Activated CD8-positive, alpha-beta memory T cell treated with anti-CD3 and anti-CD28 coated beads, Interleukin-2, amount 50 U/mL, for 24 hours (primary cell): ENCODE data around the gene GNG4.
"Not testable (repeated sequence)": the region's sequence is repeated elsewhere in the genome, so short reads cannot be mapped to it uniquely, and the experiment has no call there.

Experiments used
- DNase-seq: peaks from one replicate; pipeline ENCODE4 v3.0.0-alpha.2; 2020; ENCODE audit errors: extremely low read depth

GNG4 gene

DNA sequence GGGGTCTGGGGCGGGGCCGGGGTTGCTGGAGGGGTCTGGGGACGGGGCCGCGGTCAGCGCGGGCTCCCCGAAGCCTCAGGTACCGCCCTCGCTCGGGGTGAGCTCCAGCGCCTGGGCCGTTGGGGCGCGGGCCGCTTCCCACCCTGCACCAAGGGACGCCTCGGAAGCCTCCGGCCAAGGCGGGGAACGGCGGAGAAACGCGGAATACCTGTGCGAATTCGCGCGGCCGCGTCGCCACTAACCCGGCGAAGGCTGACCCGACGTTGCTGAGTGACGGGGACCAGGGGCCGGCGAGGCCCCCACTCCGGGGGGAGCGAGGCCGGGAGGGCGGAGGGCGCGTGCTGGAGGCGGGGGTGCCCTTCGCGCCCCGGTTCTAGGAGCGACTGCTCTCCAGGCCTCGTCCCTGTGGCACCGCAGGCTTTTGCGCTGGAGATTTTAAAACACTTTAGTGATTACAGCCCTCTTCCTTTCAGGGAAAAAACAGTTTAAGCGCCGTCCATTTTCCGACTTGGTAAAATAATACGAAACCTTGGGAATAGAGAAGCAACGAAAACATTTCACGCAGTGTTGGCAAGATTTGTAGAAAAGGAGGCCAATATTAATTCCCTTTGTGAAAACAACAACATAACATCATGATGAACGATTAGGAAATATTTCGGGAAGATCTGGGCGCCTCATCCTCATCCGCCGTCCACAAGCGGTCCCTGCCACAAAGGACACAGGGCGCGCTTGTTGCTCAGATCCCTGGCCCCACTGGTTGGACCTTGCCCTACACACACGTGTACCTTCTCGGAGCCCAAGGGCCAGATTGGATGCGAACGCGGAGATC is 971 bp upstream of the GNG4 start:
- no peak for DNase-seq

DNA sequence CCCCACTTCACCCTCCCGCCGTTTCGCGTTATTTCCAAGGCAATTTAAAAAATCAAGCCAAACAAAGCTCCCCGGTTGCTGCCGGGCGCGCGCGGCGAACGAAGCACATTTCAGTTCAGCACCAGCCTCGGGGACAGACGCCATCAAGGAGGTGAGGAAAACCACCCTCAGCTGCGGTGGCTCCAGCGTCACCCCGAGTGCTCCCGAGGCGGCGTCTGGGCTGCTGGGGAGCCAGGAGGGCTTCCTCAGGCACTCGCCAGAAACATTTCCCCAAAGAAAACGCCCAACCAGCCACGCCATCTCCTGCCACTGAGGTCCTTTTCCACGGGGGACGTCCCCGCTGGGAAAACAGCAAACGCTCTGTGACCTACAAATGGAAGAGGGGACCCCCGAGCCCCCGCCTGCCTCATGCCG is 623 bp downstream of the GNG4 start:
- DNase-seq = no peak

DNA sequence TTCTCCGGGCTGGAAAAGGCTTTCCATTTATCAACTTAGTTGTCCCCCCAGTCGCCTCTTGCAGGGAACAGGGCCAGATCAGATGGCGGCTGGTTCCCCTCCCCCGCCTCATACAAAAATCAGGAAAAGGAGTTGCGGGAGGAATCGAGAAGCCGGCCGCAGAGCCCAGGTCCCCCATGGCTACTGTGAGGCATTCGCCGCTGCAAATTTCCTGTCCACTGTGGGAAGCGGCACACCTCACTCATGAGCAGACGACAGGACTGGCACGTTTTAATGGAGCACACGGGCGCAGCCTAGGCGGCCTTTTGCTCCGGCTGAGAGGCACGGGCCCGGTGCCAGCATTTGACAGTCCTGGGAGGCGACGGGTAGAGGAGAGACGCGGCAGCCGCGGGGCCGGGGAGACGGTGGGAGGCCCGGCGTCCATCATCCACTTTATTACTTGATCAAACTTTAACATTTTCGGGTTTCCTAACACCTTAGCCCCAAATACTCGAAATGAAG is 1.1 kb downstream of the GNG4 start:
- no peak for DNase-seq

DNA sequence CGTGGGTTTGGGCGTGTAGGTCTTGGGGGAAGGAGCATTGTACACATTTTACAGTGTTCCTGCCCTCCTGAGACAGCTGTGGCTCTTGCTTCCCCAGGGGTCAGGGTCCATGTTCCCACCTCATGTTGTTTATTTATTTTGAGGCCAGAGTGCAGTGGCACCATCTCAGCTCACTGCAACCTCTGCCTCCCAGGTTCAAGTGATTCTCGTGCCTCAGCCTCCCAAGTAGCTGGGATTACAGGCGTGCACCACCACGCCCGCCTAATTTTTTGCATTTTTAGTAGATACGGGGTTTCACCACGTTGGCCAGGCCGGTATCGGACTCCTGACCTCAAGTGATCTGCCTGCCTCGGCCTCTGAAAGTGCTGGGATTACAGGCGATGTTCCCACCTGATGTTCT is 2.0 kb downstream of the GNG4 start:
- DNase-seq = not testable (repeated sequence)

DNA sequence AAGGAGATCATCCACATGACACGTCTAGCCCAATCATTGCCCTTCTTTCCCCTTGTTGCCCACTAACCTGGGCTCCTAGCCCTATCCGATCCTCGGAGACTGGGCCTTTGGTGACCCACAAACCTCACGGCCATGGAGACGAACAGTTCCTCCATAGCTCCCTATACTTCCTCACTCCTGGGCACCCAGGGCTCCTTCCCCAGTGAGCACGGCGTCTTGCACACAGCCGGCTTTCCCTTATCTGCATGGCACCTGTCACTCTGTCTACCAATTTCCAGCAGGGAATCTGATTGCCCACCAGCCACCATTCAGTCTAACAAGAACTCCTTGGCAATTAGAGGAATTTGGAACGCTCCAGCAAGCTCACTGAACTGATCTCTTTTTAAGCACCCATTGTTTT is 3.1 kb downstream of the GNG4 start:
- no peak for DNase-seq

DNA sequence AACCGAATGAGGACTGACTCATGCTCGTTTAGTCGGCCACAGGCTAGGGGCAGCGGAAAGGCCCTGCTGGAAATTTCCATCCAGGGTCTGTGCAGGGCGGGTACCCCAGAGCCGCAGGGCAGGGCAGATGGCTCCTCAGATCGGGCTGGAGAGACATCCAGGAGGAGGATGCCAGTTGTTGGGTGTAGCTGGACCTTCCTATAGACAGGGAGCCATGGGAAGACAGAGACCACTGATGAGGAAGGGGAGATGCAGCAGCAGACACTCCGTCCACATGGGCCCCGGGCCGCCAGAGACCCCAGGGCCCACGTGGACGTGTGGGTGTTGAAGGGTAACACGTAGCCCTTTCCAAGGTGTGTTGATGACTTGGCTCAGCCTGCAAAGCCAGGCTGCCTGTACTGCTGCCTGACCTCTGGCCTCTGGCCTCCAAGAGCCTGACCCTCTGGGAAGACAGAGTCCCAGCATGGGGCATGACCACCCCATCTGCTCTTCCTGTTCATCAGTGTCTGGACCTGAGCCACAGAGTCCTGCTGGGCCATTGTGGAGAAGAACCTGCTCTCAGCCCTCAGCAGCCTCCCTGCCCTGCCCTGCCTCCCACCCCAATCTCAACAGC is 4.8 kb downstream of the GNG4 start:
- DNase-seq = no peak

DNA sequence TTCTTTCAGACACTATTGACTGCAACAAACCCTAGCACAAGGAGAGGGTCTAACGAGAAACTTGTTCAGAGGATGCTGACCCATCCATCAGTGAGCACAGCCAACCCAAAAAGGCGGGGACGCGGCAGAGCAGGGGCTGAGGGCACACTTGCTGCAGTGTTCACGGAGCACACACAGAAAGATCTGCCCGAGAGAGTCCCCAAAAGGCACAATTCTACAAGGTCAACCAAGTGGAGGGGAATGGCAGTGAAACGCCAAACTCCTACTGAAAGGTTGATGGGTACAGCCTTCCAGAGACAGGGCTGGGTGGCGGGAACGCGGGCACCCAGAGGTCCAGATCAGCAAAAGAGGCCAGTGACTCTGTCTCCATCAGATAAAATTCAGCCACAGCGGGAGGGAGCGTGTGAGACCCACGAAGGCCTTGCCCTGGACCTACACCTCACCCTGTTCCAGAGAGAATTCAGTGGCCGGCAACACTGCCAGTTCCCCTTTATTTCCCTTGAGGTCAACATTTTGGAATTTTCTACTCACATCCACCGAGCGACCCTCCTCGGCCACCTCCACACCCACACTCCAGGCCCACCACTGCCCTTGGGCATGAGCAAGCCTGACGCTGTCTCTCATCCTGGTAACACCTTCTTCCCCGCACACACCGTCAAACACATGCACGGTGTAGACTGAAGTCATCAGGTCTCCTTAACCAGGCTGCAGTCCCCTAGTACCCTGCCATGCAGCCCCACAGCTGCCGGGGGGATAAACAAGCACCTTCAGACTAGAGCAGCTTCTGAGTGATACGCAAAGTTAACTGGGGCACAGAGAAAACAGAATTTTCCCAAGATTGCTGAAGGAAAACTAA is 5.5 kb downstream of the GNG4 start:
- no peak for DNase-seq

DNA sequence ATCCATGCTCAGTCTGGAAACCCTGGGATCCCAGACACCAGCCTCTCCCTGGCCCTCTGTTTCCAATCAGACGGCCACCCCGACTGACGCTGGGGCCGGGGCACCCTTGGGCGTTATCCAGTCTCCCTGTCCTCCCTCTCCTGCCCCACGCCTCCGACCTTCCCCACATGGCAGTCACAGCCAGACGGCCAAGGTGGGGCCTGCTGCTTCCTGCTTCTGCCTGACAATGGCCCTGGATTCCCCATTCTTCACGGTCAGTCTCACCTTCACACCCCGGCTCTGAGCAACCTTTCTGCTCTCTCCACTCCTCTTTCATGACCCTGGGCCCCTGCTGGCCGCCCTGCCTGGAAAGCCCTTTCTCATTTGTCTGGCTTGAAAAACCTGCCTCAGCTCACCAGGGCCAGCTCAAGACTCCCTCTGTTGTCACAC is 6.6 kb downstream of the GNG4 start:
- DNase-seq = no peak

DNA sequence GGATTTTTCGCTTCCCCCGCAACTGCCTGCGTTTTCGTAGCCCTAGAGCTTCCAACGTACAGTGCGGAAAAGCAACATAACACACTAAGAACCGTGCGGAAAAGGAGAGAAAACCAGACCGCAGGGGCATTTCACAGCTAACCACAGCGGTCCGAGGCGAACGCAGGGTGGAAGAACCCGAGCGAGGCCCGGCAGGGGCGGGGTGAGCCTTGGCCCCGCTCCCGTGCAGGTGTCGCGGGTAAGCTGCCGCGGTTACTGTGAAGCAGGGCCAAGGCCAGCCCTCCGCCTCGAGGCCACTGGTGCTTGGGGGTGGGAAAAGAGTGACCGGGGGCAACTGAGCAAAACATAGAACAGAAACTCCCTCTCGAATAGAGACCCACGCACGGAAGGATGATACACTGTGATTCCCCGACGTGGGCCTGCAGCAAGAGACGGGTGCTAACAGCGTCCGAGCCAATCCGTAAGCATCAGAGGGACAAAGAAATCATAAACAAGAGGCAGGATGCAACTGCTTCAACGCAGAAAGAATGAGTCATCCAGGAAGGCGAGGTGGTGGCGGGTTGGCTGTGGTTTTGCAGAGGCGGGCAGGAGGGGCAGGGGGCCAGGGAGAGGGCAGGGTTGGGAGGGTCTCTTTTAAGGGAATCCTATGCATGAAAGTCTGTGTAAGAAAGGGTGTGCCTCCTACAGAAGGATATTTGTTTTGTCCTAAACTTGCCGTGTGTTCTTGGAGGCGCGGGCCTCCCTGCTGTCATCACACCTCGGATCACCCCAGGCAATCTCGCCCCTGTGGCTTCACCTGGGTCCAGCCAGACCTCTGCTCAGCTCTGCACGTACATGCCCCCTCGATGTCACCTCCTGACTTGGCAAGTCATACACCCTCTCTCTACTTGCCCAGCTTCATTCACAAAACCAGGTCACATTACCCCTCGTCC is 7.3 kb downstream of the GNG4 start:
- peak; percentile 26 for DNase-seq

DNA sequence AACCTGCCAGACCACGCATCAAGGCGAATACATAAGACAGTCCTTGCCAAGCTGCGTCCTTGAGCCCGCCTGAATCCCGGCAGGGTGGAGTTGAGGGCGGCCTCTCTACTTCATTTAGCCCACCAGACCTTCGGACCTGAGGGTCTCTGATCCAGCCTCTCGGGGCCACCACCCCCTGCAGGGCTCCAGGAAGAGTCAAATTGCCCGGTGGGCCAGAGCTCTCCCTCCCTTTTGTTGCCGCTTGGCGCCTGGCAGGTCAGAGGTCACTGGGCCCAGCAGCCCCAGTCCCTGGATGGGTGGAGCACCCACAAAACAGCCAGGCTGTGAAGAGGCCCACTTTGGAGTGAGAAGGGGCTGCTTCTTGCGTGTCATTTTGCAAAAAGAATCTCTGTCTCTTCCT is 9.0 kb downstream of the GNG4 start:
- no peak for DNase-seq

DNA sequence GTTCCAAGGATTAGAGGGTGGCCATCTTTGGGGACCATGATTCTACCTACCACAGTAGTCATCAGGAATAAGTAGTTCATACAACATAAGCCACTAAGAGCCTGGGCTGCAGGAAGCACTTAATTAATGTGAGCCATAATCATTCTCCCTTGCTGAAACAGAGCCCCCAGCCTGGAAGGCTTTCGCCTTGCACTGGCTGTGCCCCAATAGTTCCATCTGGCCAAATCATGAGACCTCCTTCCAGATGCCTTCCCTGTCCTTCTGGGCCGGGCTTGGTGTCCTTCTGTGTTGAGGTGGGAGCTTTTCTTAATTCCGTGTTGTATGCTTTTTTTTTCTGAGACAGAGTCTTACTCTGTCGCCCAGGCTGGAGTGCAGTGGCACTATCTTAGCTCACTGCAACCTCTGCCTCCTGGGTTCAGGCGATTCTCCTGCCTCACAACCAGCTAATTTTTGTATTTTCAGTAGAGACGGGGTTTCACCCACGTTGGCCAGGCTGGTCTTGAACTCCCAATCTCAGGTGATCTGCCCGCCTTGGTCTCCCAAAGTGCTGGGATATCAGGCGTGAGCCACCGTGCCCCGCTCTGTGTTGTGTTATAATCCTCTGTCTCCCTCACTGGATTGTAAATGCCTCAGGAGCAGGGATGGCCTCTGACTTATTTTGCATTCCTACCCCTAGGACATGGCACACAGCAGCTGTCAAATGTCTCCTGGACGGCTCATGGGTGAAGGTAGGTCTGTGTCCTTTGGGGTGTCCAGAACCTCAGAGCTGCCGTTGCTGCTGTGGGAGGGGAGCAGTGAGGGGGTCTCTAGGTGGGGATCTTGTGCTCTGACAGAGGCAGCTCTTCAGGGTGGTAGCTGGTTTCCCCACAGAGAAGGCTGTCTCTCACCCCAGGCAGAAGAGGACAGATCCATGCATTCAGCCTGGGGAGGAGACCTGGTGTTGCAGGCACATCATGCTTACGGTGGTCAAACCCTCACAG is 10.1 kb downstream of the GNG4 start:
- DNase-seq = no peak

DNA sequence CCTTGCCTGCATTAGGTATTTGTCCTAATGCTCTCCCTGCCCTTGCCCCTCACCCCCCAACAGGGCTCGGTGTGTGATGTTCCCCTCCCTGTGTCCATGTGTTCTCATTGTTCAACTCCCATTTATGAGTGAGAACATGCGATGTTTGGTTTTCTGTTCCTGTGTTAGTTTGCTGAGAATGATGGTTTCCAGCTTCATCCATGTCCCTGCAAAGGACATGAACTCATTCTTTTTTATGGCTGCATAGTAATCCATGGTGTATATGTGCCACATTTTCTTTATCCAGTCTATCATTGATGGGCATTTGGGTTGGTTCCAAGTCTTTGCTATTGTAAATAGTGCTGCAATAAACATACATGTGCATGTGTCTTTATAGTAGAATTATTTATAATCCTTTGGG is 11.0 kb downstream of the GNG4 start:
- DNase-seq = not testable (repeated sequence)

DNA sequence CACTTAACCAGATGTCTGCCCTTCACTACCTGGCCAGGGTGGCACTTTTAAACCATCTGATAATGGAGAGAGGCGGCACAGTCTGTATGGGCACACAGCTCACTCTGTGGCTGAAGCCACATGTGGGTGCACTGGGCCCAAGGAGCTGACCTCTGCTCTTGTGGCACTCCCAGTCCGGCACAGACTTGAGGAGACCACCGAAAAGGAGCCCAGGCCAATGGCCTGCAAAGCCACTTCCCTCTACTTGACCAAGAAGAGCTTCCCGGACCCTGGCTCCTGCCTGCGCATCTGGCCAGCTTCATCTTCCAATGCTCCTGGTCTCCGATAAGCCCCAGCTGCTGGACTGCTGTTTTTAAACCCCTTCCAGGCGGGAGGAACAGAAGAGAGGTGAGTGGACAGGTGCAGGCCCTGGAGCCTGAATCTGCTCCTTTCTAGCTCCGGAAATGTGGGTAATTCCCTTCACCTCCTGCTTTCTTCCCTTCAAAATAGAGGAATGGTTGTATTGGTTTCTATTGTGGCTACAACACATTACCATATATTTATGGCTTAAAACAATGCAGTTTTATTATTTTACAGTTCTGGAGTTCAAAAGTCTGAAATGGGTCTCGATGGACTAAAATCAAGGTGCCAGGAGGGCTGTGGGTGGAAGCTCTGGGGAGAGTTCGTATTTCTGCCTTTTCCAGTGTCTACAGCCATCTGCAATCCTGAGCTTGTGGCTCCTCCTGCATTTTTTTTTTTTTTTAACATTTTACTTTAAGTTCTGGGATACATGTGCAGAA is 11.6 kb downstream of the GNG4 start:
- DNase-seq = no peak

DNA sequence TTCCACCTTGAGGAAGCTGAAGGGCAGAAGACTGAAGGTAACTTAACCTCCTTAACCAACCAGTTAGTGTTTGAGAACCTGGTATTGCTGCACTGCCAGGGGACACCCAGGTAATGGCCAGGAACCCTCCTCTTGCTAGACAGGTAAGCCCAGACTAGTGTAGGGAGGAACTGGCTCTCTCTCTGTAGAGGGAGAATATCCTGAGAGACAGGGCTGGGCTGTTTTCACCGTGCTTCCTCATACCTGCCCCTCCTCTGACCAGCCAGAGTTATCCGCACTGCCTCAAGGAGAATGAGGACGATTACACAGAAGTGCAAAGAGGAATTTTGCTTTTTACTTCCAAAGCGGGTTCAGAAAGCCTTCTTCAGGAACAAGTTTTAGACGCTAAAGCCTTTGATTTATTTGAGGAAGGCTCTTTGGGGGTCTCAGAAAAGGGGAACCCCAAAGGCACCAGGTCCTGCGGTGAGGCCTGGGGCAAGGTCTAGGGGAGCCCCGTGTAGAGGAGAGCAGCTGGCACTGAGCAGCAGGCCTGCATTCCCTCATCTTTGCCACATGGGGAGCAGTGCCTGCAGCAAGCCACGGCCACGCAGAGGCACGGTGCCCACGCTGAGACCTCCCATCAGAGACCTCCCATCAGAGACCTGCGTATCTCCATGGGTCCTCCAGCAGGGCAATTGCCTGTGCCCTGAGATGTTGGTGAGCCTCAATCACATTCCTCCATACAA is 13.5 kb downstream of the GNG4 start:
- DNase-seq = no peak

DNA sequence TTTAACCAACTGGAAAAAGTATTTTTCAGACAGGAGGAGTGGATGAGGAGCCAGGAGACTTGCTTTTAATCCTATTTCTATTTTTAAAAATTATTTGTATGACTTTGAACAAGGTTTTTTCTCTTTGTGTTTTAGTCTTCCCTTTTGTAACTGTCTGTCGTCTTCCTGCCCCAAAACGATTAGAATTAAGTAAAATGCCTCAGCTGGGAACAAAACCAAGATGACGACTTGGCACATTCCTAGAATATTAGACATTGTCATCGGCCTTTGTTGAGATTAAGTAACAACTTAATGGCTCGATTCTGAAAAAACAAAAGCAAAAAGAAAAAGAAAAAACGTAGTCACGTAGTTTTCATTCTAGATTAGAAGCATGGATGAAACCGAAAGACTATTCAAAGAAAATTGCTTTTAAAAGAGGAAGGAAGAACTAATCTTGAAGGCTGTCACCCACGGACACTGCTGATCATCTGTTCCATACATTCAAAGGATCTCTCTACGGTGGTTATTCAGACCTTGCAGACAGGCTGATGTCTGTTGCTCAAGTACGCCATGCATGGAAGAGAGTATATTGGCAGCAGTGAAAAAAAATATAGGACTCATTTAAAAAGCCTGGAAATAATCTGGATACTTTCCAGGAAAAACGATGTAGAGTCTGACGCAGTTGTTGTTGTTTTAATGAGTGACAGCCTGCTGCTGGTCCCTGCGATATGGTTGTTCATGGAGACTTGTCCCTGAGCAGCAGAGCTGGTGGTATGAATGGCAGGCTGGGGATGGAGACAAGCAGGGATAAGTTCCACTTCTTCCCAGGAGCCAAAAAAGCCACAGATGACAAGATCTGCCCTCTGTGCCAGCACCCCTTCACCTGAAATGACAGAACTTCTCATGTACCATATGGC is 16.8 kb downstream of the GNG4 start:
- DNase-seq = no peak

DNA sequence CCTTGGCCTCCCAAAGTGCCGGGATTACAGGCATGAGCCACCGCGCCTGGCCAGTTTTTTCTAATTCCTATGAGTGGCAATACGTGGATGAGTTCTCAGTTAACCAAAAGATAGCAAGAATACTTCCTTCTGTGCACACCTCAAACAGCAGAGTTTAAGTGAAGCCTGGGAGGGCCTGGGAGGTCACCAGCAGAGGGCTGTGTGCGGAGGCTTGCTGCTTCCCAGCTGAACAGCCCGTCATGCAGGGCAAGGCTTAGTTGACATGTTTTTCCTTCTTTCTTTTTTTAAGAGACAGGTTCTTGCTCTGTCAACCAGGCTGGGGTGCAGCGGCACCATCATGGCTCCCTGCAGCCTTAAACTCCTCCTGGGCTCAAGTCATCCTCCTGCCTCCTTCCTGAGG is 17.8 kb downstream of the GNG4 start:
- no peak for DNase-seq

DNA sequence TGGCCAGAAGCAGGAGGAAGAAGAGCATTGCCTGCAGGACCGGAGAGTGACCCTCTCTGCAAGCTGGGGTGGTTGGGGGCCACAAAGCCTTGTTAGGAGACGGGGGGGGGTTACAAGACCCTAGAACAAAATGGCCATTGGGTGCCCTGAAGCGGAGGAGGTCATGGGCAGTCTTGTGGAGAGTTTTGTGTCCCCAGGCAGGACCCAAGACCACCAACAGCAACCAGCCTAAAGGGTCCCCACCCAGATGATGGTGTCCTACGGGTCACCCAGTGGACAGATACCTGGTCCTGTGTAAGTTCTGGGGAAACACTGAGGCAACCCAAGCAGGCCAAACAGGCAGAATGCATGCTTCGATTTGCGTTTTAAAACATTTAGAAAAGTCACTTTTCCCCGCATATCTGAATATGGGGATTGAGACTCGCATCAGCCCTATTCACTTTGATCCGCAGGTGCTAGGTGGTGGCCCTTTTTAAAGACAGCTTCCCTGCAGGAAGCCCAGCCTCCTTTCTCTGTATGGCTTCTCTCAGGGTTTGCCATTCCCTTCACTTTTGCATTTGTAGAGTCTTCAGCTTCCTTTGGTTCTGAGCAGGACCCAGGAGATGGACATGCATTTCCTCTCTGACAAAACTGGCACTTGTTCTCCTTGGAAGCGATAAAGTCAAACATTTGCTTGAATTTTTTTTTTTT is 21.1 kb downstream of the GNG4 start:
- no peak for DNase-seq
